ENCODE data around the gene SMG7. TPM values are rescaled to one million over a fixed set of nuclear protein-coding genes. Genes with fewer than 3 reads are reported as not detected.
"Not testable (repeated sequence)": the region's sequence is repeated elsewhere in the genome, so short reads cannot be mapped to it uniquely, and the experiment has no call there.

Gene SMG7
- polyA plus RNA-seq (2014; cell fraction: cytosol; rRNA removed): 5.6 and 9.2 TPM in 2 replicates
- 10.7 and 37.7 TPM in 2 replicates for polyA plus RNA-seq (2014; cell fraction: nucleus; rRNA removed)

- DNase-seq (ENCODE audit: low spot score): no peak
Observed at GRCh38 chr1:183472488-183473216, at the start of gene SMG7. Gene SMG7 (plus strand): TSS chr1:183472499. CDS start chr1:183472621, 122 bp downstream.

- DNase-seq (ENCODE audit: low spot score): no peak
Observed at GRCh38 chr1:183423541-183423940, 48.8 kb upstream of the SMG7 start.

GRCh38 chr1:183424691-183425090 is 47.6 kb upstream of the SMG7 start:
- no peak for DNase-seq (ENCODE audit: low spot score)

GRCh38 chr1:183427591-183427990 is 44.7 kb upstream of the SMG7 start:
- not testable (repeated sequence) for DNase-seq (ENCODE audit: low spot score)

- no peak for DNase-seq (ENCODE audit: low spot score)
Observed at GRCh38 chr1:183431840-183432547, 40.3 kb upstream of the SMG7 start.

- no peak for DNase-seq (ENCODE audit: low spot score)
Observed at GRCh38 chr1:183432548-183432875, 39.8 kb upstream of the SMG7 start.

- no peak for DNase-seq (ENCODE audit: low spot score)
Observed at GRCh38 chr1:183433703-183434102, 38.6 kb upstream of the SMG7 start.

GRCh38 chr1:183435497-183435896 is 36.8 kb upstream of the SMG7 start:
- DNase-seq (ENCODE audit: low spot score): no peak

- no peak for DNase-seq (ENCODE audit: low spot score)
Observed at GRCh38 chr1:183438060-183438459, 34.2 kb upstream of the SMG7 start.

- peak; percentile 23 for DNase-seq (ENCODE audit: low spot score)
Observed at GRCh38 chr1:183443011-183443410, 29.3 kb upstream of the SMG7 start.

- DNase-seq (ENCODE audit: low spot score): no peak
Observed at GRCh38 chr1:183443466-183443865, 28.8 kb upstream of the SMG7 start.

- no peak for DNase-seq (ENCODE audit: low spot score)
Observed at GRCh38 chr1:183444243-183444642, 28.1 kb upstream of the SMG7 start.

- no peak for DNase-seq (ENCODE audit: low spot score)
Observed at GRCh38 chr1:183449223-183449770, 23.0 kb upstream of the SMG7 start.

GRCh38 chr1:183450093-183450492 is 22.2 kb upstream of the SMG7 start:
- DNase-seq (ENCODE audit: low spot score): no peak

GRCh38 chr1:183454377-183454776 is 17.9 kb upstream of the SMG7 start:
- DNase-seq (ENCODE audit: low spot score): no peak

- DNase-seq (ENCODE audit: low spot score): no peak
Observed at GRCh38 chr1:183456826-183457225, 15.5 kb upstream of the SMG7 start.

- no peak for DNase-seq (ENCODE audit: low spot score)
Observed at GRCh38 chr1:183457449-183457848, 14.8 kb upstream of the SMG7 start.

GRCh38 chr1:183460596-183460995 is 11.7 kb upstream of the SMG7 start:
- no peak for DNase-seq (ENCODE audit: low spot score)

- DNase-seq (ENCODE audit: low spot score): no peak
Observed at GRCh38 chr1:183461350-183461749, 10.9 kb upstream of the SMG7 start.

- DNase-seq (ENCODE audit: low spot score): no peak
Observed at GRCh38 chr1:183463566-183463965, 8.7 kb upstream of the SMG7 start.

- no peak for DNase-seq (ENCODE audit: low spot score)
Observed at GRCh38 chr1:183466781-183467180, 5.5 kb upstream of the SMG7 start.

GRCh38 chr1:183467687-183468086 is 4.6 kb upstream of the SMG7 start:
- DNase-seq (ENCODE audit: low spot score): no peak

All from SK-N-DZ (cell line).